ENCODE results near the gene C1QTNF8. TPM values are rescaled to one million over a fixed set of nuclear protein-coding genes. Genes with fewer than 3 reads are reported as not detected.
A peak's percentile ranks its signal among the peaks of the same experiment; 100 is the strongest.

C1QTNF8 gene
- total and polyA plus RNA-seq, 2 of the 13 experiments (the other 11 are each of a cell fraction or from before 2014, with no cell fraction given): 0.09 TPM; not detected in 1

GRCh38 chr16:1093284-1094123 is 2.5 kb downstream of the C1QTNF8 start (continued):
- no peak for TF ChIP-seq ZBTB40 (IDR thresholded peaks at IDR 0.05)
- no peak; the same call in 1 of the 2 replicates for TF ChIP-seq ZBTB40 (CRISPR knock-in tag; IDR thresholded peaks at IDR 0.05)
- 0 out of 2 replicates have a peak, but pooled peaks have one; percentile 45 for TF ChIP-seq ZMAT3 (CRISPR knock-in tag; conservative IDR thresholded peaks at IDR 0.05)
- TF ChIP-seq ZBTB14 (CRISPR knock-in tag; IDR thresholded peaks at IDR 0.05): peak; percentile 48; the same call in 1 of the 2 replicates
- peak; percentile 28 for TF ChIP-seq JARID2 (CRISPR knock-in tag; IDR thresholded peaks at IDR 0.05; ENCODE audit: insufficient replicate concordance)
- no peak for TF ChIP-seq XRCC5 (optimal IDR thresholded peaks at IDR 0.05; ENCODE audit: low read length)
- TF ChIP-seq ELF3 (CRISPR knock-in tag; IDR thresholded peaks at IDR 0.05): no peak
- TF ChIP-seq CAMTA2 (CRISPR knock-in tag; IDR thresholded peaks at IDR 0.05; ENCODE audit: borderline replicate concordance): no peak
- 0 out of 2 replicates have a peak, but pooled peaks have one; percentile 49 for TF ChIP-seq ZNF761 (CRISPR knock-in tag; conservative IDR thresholded peaks at IDR 0.05)
- TF ChIP-seq ZNF768 (CRISPR knock-in tag; IDR thresholded peaks at IDR 0.05): peak; percentile 29; the same call in 1 of the 2 replicates
- TF ChIP-seq ZFY (CRISPR knock-in tag; IDR thresholded peaks at IDR 0.05): peak; percentile 83
- no peak for TF ChIP-seq ZBTB21 (CRISPR knock-in tag; IDR thresholded peaks at IDR 0.05)
- peak; percentile 46 for TF ChIP-seq CTCF (CRISPR knock-in tag; IDR thresholded peaks at IDR 0.05)
- TF ChIP-seq RARA (CRISPR knock-in tag; IDR thresholded peaks at IDR 0.05): no peak; the same call in 1 of the 2 replicates
- TF ChIP-seq IKZF4 (CRISPR knock-in tag; IDR thresholded peaks at IDR 0.05; ENCODE audit: borderline replicate concordance, low read depth, not compliant biosample characterization): peak; percentile 29
- TF ChIP-seq SKI (IDR thresholded peaks at IDR 0.05; ENCODE audit: partially characterized antibody): no peak
- TF ChIP-seq ZNF12 (CRISPR knock-in tag; IDR thresholded peaks at IDR 0.05): no peak
- no peak for TF ChIP-seq ZNF891 (CRISPR knock-in tag; IDR thresholded peaks at IDR 0.05)
